HG03060 (cell line): ENCODE results near the gene CNP.

Experiments used
- ATAC-seq: cut with Tn5 transposase; IDR thresholded peaks from one replicate; pipeline ENCODE4 v1.9.1; 2021; ENCODE audit warnings: low read depth, moderate number of reproducible peaks; ENCODE audit not compliant: unreplicated experiment

The CNP gene

DNA sequence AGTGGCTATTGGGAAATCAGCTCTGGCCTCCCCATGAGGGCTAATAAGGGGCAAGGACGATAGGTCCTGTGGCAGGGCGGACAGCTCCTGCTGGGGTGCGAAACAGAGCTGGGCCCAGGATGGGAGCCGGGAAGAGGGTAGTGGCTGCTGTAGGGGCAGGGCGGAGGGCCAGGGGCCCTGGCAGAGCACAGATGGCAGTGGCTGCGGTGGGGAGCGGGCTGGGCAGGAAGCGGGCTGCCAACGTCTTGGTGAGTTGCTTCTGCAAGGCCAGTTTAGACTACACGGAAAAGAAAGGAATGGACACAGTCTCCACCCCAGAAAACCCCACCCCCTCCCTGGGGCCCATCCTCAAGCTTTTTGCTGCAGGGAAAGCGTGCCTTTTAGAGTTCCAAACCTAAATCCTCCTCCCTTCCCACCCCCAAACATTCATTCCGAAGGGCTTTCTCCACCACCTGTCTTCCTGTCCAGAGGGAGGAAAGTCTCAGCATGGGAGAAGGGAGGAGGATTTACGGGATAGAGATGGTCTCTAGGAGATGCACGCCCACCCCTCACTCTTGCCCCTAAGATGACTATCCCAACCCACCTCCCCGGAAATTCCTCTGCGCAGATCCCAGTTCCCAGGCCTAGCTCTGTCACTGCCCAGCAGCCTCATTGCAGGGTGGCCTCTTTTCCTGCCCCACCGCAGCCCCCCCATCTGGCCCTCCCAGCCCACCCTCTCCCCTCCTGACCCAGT, 60.4 kb downstream of the CNP start:
- ATAC-seq: no peak
